Measurements from ENCODE around the gene ANKRD11.
"Not testable (repeated sequence)": the region's sequence is repeated elsewhere in the genome, so short reads cannot be mapped to it uniquely, and the experiment has no call there.

The ANKRD11 gene

DNA sequence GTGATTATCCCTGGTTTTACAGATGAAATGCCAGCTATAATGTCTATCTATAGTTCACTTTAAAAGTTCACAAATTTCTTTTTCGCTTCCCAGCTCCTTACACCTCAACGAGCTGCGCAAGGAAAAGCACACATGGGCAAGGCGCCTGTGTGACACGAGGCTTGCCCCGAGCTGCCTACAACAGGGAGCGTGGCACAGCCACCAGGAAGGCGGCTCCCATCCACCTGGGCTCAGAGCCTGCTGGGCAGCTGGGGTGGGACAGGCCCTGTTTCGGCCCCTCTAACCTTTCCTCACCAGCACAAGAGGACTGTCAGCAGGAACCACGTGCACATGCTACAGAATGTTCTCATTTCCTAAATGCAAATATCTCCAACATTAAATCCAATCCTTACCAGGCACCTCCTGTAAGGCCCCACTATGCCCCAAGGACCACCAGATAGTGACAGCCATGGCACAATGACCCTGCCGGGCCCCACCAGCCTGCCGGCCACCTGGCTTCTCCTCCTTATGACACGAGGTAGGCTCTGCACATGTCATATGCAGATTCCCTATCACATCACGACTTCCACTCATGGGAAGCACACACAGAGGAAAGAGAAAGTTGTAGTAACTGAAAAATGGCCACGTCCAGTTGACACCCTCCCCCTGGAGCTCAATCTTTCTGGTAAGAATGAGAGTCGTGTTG lies 180.8 kb downstream of the ANKRD11 start:
- Histone ChIP-seq H3K4me3 (ENCODE audit: insufficient read length, low read depth) (no peak overlapping the region), H3K9ac (ENCODE audit: insufficient read length, low read depth) (no peak overlapping the region)
- TF ChIP-seq YY1 (IDR thresholded peaks at IDR 0.05; ENCODE audit: insufficient read depth, insufficient read length) (no peak), ZNF274 (IDR thresholded peaks at IDR 0.05; ENCODE audit: low read depth, low read length) (no peak), SUZ12 (IDR thresholded peaks at IDR 0.05; ENCODE audit: extremely low read depth, insufficient read depth, insufficient read length) (no peak)

DNA sequence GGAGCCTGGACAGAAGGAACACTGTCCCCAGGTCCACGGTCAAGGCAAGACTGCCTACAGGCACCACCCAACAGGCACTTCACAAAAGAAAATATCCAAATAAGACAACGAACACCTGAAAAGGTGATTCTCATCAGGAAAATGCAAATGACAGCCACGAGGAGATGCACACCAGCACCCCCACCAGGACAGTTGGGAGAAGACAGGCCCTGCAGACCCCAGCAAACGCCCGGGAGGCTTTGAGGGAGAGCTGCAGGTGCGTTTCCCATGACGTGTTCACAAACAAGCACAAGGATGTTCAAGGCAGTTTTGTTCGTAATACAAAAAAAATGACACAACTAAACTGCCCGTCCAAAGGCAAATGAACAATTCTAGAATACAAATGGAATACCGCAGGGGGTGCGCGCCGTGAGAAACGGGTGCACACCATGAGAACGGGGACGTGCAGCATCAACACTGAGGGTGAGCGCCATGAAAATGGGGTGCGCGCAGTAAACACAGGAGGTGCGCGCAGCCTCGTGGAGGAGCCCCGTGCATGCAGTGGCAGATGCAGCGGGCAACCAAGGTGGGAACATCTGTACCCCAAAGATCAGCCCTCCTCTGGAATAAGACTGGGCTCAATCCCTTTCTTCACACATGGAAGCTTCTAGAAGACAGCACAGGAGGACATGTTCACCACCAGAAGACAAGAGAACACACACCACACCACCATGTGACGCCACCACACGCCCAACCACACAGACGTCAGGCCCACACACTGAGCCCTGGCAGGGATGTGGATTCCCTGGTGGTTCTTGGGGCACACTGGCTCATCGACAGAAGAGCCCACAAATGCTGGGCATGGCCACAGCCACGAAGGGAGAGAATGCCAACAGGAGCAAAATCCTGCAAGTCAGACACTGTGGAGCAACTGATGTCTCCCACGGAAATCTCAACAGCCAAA lies 181.7 kb downstream of the ANKRD11 start:
- no peak overlapping the region for H3K9ac ChIP-seq (ENCODE audit: insufficient read length, low read depth)
- peaks cover 9% of the 10 kb centered on the region for H3K4me1 ChIP-seq (ENCODE audit: insufficient read depth, insufficient read length)
- no peak for DNase-seq (ENCODE audit: low read depth, low spot score)
- H3K27me3 ChIP-seq (ENCODE audit: insufficient read depth, insufficient read length) = no peaks in the 10 kb centered on the region
- TF ChIP-seq SUZ12 (IDR thresholded peaks at IDR 0.05; ENCODE audit: extremely low read depth, insufficient read depth, insufficient read length) (no peak), ZNF274 (IDR thresholded peaks at IDR 0.05; ENCODE audit: low read depth, low read length) (no peak), YY1 (IDR thresholded peaks at IDR 0.05; ENCODE audit: insufficient read depth, insufficient read length) (no peak)
- no peaks in the 10 kb centered on the region for H3K9me3 ChIP-seq (ENCODE audit: insufficient read depth, low read length)
- H3K4me3 ChIP-seq (ENCODE audit: insufficient read length, low read depth) = no peak overlapping the region
- peaks cover 71% of the 10 kb centered on the region for H3K36me3 ChIP-seq (ENCODE audit: insufficient read depth, insufficient read length, low read length)

More for the DNA sequence above, 180.8 kb downstream of the ANKRD11 start:
- DNase-seq (ENCODE audit: low read depth, low spot score) = no peak
- Histone ChIP-seq H3K36me3 (ENCODE audit: insufficient read depth, insufficient read length, low read length) (peaks cover 62% of the 10 kb centered on the region), H3K4me1 (ENCODE audit: insufficient read depth, insufficient read length) (peaks cover 9% of the 10 kb centered on the region), H3K27me3 (ENCODE audit: insufficient read depth, insufficient read length) (no peaks in the 10 kb centered on the region), H3K9me3 (ENCODE audit: insufficient read depth, low read length) (no peaks in the 10 kb centered on the region)

- H3K4me3 ChIP-seq (ENCODE audit: insufficient read length, low read depth) = no peak overlapping the region
- peaks cover 7% of the 10 kb centered on the region for H3K4me1 ChIP-seq (ENCODE audit: insufficient read depth, insufficient read length)
- H3K9me3 ChIP-seq (ENCODE audit: insufficient read depth, low read length) = no peaks in the 10 kb centered on the region
- H3K9ac ChIP-seq (ENCODE audit: insufficient read length, low read depth) = no peak overlapping the region
- H3K27me3 ChIP-seq (ENCODE audit: insufficient read depth, insufficient read length) = no peaks in the 10 kb centered on the region
- no peak for TF ChIP-seq YY1 (IDR thresholded peaks at IDR 0.05; ENCODE audit: insufficient read depth, insufficient read length)
- TF ChIP-seq ZNF274 (IDR thresholded peaks at IDR 0.05; ENCODE audit: low read depth, low read length) = no peak
- no peak for TF ChIP-seq SUZ12 (IDR thresholded peaks at IDR 0.05; ENCODE audit: extremely low read depth, insufficient read depth, insufficient read length)
- peaks cover 70% of the 10 kb centered on the region for H3K36me3 ChIP-seq (ENCODE audit: insufficient read depth, insufficient read length, low read length)
- no peak for DNase-seq (ENCODE audit: low read depth, low spot score)
Measured at GRCh38 chr16:89307421-89307805, 182.9 kb downstream of the ANKRD11 start.

DNA sequence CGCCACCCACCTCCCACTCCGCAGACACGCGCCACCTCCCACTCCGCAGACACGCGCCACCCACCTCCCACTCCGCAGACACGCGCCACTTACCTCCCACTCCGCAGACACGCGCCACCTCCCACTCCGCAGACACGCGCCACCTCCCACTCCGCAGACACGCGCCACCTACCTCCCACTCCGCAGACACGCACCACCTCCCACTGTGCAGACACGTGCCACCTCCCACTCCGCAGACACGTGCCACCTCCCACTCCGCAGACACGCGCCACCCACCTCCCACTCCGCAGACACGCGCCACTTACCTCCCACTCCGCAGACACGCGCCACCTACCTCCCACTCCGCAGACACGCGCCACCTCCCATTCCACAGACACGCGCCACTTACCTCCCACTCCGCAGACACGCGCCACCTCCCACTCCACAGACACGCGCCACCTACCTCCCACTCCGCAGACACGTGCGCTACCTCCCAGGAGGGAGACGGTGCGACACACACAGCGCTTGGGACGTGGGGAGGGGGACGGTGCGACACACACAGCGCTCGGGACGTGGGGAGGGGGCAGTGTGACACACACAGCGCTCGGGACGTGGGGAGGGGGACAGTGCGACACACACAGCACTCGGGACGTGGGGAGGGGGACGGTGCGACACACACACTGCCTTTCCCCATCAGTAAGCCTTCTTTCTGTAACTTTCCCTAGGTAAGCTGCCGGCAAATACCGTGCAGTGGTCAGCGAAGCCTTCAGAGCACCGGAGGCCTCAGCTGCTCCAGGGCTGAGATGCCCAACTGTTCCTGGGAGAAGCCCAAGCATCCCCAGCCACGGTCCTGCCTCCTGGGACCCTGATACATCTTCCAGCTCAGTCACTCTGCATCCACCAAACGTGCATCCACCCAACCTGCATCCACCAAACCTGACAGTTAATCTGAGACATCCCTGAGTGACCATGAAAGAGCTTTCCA lies 183.6 kb downstream of the ANKRD11 start:
- H3K9ac ChIP-seq (ENCODE audit: insufficient read length, low read depth); DNase-seq (ENCODE audit: low read depth, low spot score); H3K4me3 ChIP-seq (ENCODE audit: insufficient read length, low read depth); H3K9me3 ChIP-seq (ENCODE audit: insufficient read depth, low read length); H3K27me3 ChIP-seq (ENCODE audit: insufficient read depth, insufficient read length); H3K4me1 ChIP-seq (ENCODE audit: insufficient read depth, insufficient read length): not testable (repeated sequence)
- peaks cover 66% of the 10 kb centered on the region for H3K36me3 ChIP-seq (ENCODE audit: insufficient read depth, insufficient read length, low read length)

GRCh38 chr16:89304941-89305705 lies 185.2 kb downstream of the ANKRD11 start:
- TF ChIP-seq ZNF274 (IDR thresholded peaks at IDR 0.05; ENCODE audit: low read depth, low read length) (no peak), YY1 (IDR thresholded peaks at IDR 0.05; ENCODE audit: insufficient read depth, insufficient read length) (no peak), SUZ12 (IDR thresholded peaks at IDR 0.05; ENCODE audit: extremely low read depth, insufficient read depth, insufficient read length) (no peak)
- no peak for DNase-seq (ENCODE audit: low read depth, low spot score)
- Histone ChIP-seq H3K4me3 (ENCODE audit: insufficient read length, low read depth) (no peak overlapping the region), H3K36me3 (ENCODE audit: insufficient read depth, insufficient read length, low read length) (peaks cover 74% of the 10 kb centered on the region), H3K9me3 (ENCODE audit: insufficient read depth, low read length) (no peaks in the 10 kb centered on the region), H3K4me1 (ENCODE audit: insufficient read depth, insufficient read length) (peaks cover 7% of the 10 kb centered on the region), H3K9ac (ENCODE audit: insufficient read length, low read depth) (no peak overlapping the region), H3K27me3 (ENCODE audit: insufficient read depth, insufficient read length) (no peaks in the 10 kb centered on the region)

DNA sequence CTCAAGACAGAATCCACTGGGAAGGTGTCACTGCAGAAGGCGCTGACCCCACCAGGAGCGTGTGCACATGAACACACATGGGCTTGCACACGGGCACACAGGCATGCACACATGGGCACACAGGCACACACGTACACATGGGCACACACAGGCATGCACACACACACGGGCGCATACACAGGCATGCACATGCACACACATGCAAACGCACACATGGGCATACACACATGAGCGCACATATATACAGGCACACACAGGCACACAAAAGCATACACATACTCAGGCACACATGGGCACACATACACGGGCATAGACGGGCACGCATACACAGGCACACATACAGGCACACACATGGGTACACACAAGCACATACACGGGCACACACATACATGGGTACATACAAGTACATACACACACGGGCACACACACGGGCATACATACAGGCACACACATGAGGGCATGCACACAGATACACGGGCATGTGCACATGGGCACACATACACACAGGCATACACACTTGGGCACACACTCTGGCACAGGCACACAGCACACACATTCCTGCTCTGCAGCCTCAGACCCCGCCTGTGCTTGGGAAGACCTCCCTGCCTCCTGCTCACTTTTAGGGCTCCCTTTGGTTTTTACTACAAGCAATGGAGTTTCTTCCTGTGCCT lies 186.0 kb downstream of the ANKRD11 start:
- Histone ChIP-seq H3K9me3 (ENCODE audit: insufficient read depth, low read length) (no peaks in the 10 kb centered on the region), H3K9ac (ENCODE audit: insufficient read length, low read depth) (no peak overlapping the region), H3K36me3 (ENCODE audit: insufficient read depth, insufficient read length, low read length) (peaks cover 75% of the 10 kb centered on the region), H3K27me3 (ENCODE audit: insufficient read depth, insufficient read length) (no peaks in the 10 kb centered on the region), H3K4me3 (ENCODE audit: insufficient read length, low read depth) (no peak overlapping the region), H3K4me1 (ENCODE audit: insufficient read depth, insufficient read length) (peaks cover 7% of the 10 kb centered on the region)
- TF ChIP-seq SUZ12 (IDR thresholded peaks at IDR 0.05; ENCODE audit: extremely low read depth, insufficient read depth, insufficient read length) (no peak), YY1 (IDR thresholded peaks at IDR 0.05; ENCODE audit: insufficient read depth, insufficient read length) (no peak), ZNF274 (IDR thresholded peaks at IDR 0.05; ENCODE audit: low read depth, low read length) (no peak)
- no peak for DNase-seq (ENCODE audit: low read depth, low spot score)
